K562 (cell line): ENCODE measurements around the gene SLC30A1. TPM values are rescaled to one million over a fixed set of nuclear protein-coding genes. Genes with fewer than 3 reads are reported as not detected.

Experiments
- BACH1 ChIP-seq: fragments of 200-800 bp; sonication (Bioruptor generic); IDR thresholded peaks from 2 replicates; pipeline ENCODE4 v1.6.1; 2016; ENCODE audit warnings: missing genetic modification characterization, missing compliant biosample characterization
- CBFB ChIP-seq: sonication (generic); formaldehyde crosslinking; IDR thresholded peaks from 2 replicates; pipeline ENCODE4 v1.4.0; 2020; ENCODE audit warnings: mild to moderate bottlenecking, missing genetic modification reagents
- DDX20 ChIP-seq: fragments of 450-650 bp; IDR thresholded peaks from 2 replicates; pipeline ENCODE4 v1.6.1; 2016; ENCODE audit warnings: missing genetic modification characterization, low read depth, mild to moderate bottlenecking, missing compliant biosample characterization, moderate library complexity
- HDAC3 ChIP-seq: fragments of 450-650 bp; IDR thresholded peaks from 2 replicates; pipeline ENCODE4 v1.6.1; 2018; ENCODE audit warnings: borderline replicate concordance, mild to moderate bottlenecking, moderate library complexity; ENCODE audit not compliant: partially characterized antibody
- JUNB ChIP-seq: fragments of 450-650 bp; formaldehyde crosslinking; conservative IDR thresholded peaks from 2 replicates; pipeline ENCODE4 v1.4.0; 2020; ENCODE audit warnings: mild to moderate bottlenecking
- SRF ChIP-seq, 2 experiments: fragments of 250-450, 450-650 bp in 1 of 2; sonication (Bioruptor Pico) in 1 of 2; sonication (generic) in 1 of 2; formaldehyde crosslinking; IDR thresholded peaks; 2 replicates each; pipeline versions ENCODE4 v1.5.0 to v1.5.1; 2020 to 2022; ENCODE audit warnings: mild to moderate bottlenecking in 1 of 2, missing genetic modification reagents in 1 of 2
- SUPT5H ChIP-seq: fragments of 450-650 bp; IDR thresholded peaks from 2 replicates; pipeline ENCODE4 v1.6.1; 2016
- YY1 ChIP-seq, 3 experiments: IDR thresholded peaks; 2 replicates each; pipeline ENCODE4 v1.6.1; 2011; ENCODE audit warnings: low read length in 2 of 3, mild to moderate bottlenecking in 2 of 3, moderate library complexity in 2 of 3, borderline replicate concordance in 1 of 3, control low read depth in 1 of 3, low read depth in 1 of 3; ENCODE audit not compliant: insufficient read depth in 3 of 3, insufficient replicate concordance in 2 of 3, control insufficient read depth in 1 of 3, insufficient read length in 1 of 3; ENCODE audit errors: extremely low read depth in 1 of 3
- ZFP36 ChIP-seq: fragments of 150-350 bp; IDR thresholded peaks from 2 replicates; pipeline ENCODE4 v1.6.1; 2018; ENCODE audit warnings: low read length, low read depth; ENCODE audit not compliant: partially characterized antibody
- ZKSCAN1 ChIP-seq: fragments of 150-350 bp; IDR thresholded peaks from 2 replicates; pipeline ENCODE4 v1.6.1; 2016; ENCODE audit warnings: low read depth, low read length
- ZNF274 ChIP-seq: IDR thresholded peaks from 2 replicates; pipeline ENCODE4 v1.6.1; 2011; ENCODE audit warnings: low read depth, mild to moderate bottlenecking, low read length, moderate library complexity, borderline replicate concordance
- ZNF584 ChIP-seq: fragments of 200-800 bp; sonication (Bioruptor generic); IDR thresholded peaks from 2 replicates; pipeline ENCODE4 v1.6.1; 2016; ENCODE audit warnings: low read depth, mild to moderate bottlenecking, missing genetic modification characterization, missing compliant biosample characterization
- polyA plus RNA-seq, 8 experiments: library from polyadenylated mRNA; depleted of rRNA in 4 of 8; stranded (reverse) in 5 of 8; unstranded in 3 of 8; fragments of >200 nt; fragmentation: Nextera tagmentation in 2 of 8; fragmentation: Illumina TruSeq in 1 of 8; extraction: Ambion mirVana in 2 of 8; extraction: Trizol in 1 of 8; gene quantifications; 2 replicates each; pipeline versions ENCODE4 v1.2.1 to v1.2.3, GENCODE V29; 2011 to 2014; ENCODE audit warnings: inconsistent platforms in 1 of 8, missing spikeins in 1 of 8
- total RNA-seq, 7 experiments: library from RNA; depleted of rRNA in 6 of 7; stranded (reverse); fragments of >200 nt in 6 of 7; fragmentation: Illumina TruSeq in 2 of 7; extraction: Trizol in 2 of 7; gene quantifications; 2 replicates each; pipeline versions ENCODE4 v1.2.1 to v1.2.3, GENCODE V29; 2011 to 2021; ENCODE audit warnings: low replicate concordance in 1 of 7
- TF ChIP-seq, protein P1 (sequence below), 3 experiments: fragments of 200-800 bp in 1 of 3; sonication (Bioruptor generic) in 1 of 3; sonication (generic) in 1 of 3; formaldehyde crosslinking in 1 of 3; IDR thresholded peaks; 2 replicates each; pipeline versions ENCODE4 v1.6.1 to v1.8.0; 2016 to 2022; ENCODE audit warnings: mild to moderate bottlenecking in 2 of 3, missing compliant biosample characterization in 2 of 3, missing genetic modification characterization in 2 of 3, missing genetic modification reagents in 1 of 3
- TF ChIP-seq, protein P2 (sequence below): fragments of 450-650 bp; IDR thresholded peaks from 2 replicates; pipeline ENCODE4 v1.6.1; 2016; ENCODE audit warnings: antibody characterized with exemption
- TF ChIP-seq, protein P3 (sequence below), 3 experiments: fragments of 200-800 bp in 1 of 3; fragments of 250-450 bp in 1 of 3; fragments of 450-650 bp in 1 of 3; sonication (Bioruptor Pico) in 1 of 3; sonication (Bioruptor generic) in 1 of 3; formaldehyde crosslinking in 1 of 3; IDR thresholded peaks; 2 replicates each; pipeline versions ENCODE4 v1.6.1 to v1.8.0; 2016 to 2022; ENCODE audit warnings: mild to moderate bottlenecking in 2 of 3, missing genetic modification characterization in 2 of 3, missing compliant biosample characterization in 1 of 3, moderate library complexity in 1 of 3
- TF ChIP-seq, protein P4 (sequence below): fragments of 450-650 bp; IDR thresholded peaks from 2 replicates; pipeline ENCODE4 v1.6.1; 2014; ENCODE audit warnings: low read depth, mild to moderate bottlenecking, moderate library complexity, borderline replicate concordance

SLC30A1 gene
- total and polyA plus RNA-seq, 9 of the 15 experiments (the other 6 are each of a cell fraction or from before 2014, with no cell fraction given) = 4.1 to 14.4 (median 6.6) TPM

DNA sequence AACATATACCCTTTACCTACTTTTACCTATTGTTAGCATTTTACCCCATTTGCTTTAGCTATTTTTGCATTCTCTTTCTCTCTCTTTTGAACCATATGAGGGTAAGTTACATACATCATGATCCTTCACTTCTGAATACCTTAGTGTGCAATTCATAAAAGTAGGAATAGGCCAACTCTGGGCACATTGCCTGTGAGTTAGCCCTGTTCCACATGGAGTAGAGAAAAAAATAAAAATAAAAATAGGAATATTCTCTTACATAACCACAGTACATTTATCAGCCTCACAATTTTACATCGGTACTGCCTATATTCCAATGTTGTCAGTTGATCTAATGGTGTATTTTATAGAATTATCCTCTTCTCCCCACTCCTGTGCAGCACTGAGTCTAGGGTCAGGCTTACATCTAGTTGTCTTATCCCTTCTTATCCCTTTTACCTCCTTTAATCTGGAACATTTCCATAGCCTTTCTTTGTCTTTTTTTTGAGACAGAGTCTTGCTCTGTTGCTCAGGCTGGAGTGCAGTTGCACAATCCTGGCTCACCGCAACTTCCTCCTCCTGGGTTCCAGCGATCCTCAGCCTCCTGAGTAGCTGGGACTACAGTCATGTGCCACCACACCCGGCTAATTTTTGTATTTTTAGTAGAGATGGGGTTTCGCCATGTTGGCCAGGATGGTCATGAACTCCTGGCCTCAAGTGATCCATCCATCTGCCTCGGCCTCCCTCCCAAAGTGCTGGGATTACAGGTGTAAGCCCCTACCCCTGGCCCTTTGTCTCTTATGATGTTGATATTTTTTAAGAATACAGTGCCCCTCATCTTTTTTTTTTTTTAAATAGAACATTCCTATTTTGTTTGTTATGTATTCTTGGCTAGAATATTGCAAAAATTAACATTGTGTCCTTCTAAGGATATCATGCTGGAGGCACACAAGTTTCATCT lies 11.1 kb upstream of the SLC30A1 start (continued):
- TF ChIP-seq, protein P1, sequence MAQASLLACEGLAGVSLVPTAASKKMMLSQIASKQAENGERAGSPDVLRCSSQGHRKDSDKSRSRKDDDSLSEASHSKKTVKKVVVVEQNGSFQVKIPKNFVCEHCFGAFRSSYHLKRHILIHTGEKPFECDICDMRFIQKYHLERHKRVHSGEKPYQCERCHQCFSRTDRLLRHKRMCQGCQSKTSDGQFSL (CRISPR knock-in tag; IDR thresholded peaks at IDR 0.05) = no peak
- TF ChIP-seq, protein P1 (tag; IDR thresholded peaks at IDR 0.05) = no peak
- TF ChIP-seq, protein P2, sequence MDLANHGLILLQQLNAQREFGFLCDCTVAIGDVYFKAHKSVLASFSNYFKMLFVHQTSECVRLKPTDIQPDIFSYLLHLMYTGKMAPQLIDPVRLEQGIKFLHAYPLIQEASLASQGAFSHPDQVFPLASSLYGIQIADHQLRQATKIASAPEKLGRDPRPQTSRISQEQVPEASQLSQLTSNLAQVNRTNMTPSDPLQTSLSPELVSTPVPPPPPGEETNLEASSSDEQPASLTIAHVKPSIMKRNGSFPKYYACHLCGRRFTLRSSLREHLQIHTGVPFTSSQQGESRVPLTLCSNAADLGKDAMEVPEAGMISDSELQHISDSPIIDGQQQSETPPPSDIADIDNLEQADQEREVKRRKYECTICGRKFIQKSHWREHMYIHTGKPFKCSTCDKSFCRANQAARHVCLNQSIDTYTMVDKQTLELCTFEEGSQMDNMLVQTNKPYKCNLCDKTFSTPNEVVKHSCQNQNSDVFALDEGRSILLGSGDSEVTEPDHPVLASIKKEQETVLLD = no peak
- TF ChIP-seq, protein P3, sequence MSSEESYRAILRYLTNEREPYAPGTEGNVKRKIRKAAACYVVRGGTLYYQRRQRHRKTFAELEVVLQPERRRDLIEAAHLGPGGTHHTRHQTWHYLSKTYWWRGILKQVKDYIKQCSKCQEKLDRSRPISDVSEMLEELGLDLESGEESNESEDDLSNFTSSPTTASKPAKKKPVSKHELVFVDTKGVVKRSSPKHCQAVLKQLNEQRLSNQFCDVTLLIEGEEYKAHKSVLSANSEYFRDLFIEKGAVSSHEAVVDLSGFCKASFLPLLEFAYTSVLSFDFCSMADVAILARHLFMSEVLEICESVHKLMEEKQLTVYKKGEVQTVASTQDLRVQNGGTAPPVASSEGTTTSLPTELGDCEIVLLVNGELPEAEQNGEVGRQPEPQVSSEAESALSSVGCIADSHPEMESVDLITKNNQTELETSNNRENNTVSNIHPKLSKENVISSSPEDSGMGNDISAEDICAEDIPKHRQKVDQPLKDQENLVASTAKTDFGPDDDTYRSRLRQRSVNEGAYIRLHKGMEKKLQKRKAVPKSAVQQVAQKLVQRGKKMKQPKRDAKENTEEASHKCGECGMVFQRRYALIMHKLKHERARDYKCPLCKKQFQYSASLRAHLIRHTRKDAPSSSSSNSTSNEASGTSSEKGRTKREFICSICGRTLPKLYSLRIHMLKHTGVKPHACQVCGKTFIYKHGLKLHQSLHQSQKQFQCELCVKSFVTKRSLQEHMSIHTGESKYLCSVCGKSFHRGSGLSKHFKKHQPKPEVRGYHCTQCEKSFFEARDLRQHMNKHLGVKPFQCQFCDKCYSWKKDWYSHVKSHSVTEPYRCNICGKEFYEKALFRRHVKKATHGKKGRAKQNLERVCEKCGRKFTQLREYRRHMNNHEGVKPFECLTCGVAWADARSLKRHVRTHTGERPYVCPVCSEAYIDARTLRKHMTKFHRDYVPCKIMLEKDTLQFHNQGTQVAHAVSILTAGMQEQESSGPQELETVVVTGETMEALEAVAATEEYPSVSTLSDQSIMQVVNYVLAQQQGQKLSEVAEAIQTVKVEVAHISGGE (CRISPR knock-in tag; IDR thresholded peaks at IDR 0.05) = no peak
- TF ChIP-seq SRF (CRISPR knock-in tag; IDR thresholded peaks at IDR 0.05) = no peak
- no peak for TF ChIP-seq SUPT5H
- no peak for TF ChIP-seq ZNF274
- TF ChIP-seq HDAC3 = no peak
- no peak for TF ChIP-seq JUNB
- TF ChIP-seq, protein P4, sequence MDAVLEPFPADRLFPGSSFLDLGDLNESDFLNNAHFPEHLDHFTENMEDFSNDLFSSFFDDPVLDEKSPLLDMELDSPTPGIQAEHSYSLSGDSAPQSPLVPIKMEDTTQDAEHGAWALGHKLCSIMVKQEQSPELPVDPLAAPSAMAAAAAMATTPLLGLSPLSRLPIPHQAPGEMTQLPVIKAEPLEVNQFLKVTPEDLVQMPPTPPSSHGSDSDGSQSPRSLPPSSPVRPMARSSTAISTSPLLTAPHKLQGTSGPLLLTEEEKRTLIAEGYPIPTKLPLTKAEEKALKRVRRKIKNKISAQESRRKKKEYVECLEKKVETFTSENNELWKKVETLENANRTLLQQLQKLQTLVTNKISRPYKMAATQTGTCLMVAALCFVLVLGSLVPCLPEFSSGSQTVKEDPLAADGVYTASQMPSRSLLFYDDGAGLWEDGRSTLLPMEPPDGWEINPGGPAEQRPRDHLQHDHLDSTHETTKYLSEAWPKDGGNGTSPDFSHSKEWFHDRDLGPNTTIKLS = no peak
- no peak for TF ChIP-seq YY1 (IDR thresholded peaks at IDR 0.05; ENCODE audit: borderline replicate concordance in 1 of 3, control insufficient read depth in 1 of 3, extremely low read depth in 1 of 3, insufficient read depth in 3 of 3, insufficient read length in 1 of 3, insufficient replicate concordance in 2 of 3, low read depth in 1 of 3, low read length in 2 of 3)
- no peak for TF ChIP-seq ZKSCAN1
- TF ChIP-seq ZFP36 = no peak
- TF ChIP-seq ZNF584 (CRISPR knock-in tag) = no peak
- no peak for TF ChIP-seq BACH1 (tag)
- no peak for TF ChIP-seq DDX20
- no peak for TF ChIP-seq CBFB
